ENCODE measurements around the gene GBP3.
A peak's percentile ranks its signal among the peaks of the same experiment; 100 is the strongest.

DNA sequence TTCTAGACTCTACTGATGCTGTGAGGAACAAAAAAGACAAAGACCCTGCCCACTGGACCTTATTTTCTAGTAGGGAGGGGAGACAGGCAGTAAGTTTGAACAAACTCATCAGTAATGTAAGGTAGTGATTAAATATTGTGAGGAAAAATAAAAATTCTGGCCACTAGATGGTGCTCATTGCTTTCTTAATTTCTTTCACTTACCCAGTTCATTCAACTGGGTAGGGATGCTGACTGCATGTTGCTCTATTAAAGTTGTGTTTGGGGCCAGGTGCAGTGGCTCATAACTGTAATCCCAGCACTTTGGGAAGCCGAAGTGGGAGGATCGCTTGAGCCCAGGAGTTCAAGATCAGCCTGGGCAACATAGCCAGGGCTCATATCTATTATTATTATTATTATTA is 23.9 kb downstream of the GBP3 start:
- TF ChIP-seq CTCF (IDR thresholded peaks at IDR 0.05; ENCODE audit: low read depth, low read length) = peak; percentile 44
- TF ChIP-seq EZH2phosphoT487 (IDR thresholded peaks at IDR 0.05; ENCODE audit: low read depth) = no peak

Data from OCI-LY3 (cell line).